Islet of Langerhans (tissue), 1 donor: ENCODE results near the gene CAMTA1.
"Not testable (repeated sequence)": the region's sequence is repeated elsewhere in the genome, so short reads cannot be mapped to it uniquely, and the experiment has no call there.

Source experiments
- FAIRE-seq: peaks from one replicate; lab custom pipeline; 2011; peaks lifted over from hg19 to GRCh38; lab: Jason Lieb, UNC

The CAMTA1 gene, protein sequence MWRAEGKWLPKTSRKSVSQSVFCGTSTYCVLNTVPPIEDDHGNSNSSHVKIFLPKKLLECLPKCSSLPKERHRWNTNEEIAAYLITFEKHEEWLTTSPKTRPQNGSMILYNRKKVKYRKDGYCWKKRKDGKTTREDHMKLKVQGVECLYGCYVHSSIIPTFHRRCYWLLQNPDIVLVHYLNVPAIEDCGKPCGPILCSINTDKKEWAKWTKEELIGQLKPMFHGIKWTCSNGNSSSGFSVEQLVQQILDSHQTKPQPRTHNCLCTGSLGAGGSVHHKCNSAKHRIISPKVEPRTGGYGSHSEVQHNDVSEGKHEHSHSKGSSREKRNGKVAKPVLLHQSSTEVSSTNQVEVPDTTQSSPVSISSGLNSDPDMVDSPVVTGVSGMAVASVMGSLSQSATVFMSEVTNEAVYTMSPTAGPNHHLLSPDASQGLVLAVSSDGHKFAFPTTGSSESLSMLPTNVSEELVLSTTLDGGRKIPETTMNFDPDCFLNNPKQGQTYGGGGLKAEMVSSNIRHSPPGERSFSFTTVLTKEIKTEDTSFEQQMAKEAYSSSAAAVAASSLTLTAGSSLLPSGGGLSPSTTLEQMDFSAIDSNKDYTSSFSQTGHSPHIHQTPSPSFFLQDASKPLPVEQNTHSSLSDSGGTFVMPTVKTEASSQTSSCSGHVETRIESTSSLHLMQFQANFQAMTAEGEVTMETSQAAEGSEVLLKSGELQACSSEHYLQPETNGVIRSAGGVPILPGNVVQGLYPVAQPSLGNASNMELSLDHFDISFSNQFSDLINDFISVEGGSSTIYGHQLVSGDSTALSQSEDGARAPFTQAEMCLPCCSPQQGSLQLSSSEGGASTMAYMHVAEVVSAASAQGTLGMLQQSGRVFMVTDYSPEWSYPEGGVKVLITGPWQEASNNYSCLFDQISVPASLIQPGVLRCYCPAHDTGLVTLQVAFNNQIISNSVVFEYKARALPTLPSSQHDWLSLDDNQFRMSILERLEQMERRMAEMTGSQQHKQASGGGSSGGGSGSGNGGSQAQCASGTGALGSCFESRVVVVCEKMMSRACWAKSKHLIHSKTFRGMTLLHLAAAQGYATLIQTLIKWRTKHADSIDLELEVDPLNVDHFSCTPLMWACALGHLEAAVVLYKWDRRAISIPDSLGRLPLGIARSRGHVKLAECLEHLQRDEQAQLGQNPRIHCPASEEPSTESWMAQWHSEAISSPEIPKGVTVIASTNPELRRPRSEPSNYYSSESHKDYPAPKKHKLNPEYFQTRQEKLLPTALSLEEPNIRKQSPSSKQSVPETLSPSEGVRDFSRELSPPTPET (N-terminal part only)

DNA sequence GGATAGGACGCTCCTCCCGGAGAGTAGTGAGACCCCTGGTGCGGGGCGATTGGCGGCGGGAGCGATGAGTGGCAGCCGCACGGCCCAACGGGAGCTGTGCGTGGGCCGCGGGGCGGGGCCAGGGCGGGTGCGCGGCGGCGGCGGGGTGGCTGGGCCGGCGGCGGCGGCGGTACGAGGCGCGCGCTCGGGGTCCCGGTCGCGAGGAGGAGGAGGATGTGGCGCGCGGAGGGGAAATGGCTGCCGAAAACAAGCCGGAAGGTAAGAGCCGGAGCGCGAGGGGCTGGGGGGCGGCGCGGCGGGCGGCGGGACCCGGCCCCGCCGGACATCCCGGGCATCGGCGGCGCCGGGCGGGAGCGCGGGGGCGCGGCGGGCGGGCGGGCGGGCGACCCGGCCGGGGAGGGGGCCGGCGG lies at the start of gene CAMTA1:
Gene CAMTA1, plus strand, starts transcription at position 137 of the 410 bp plus-strand sequence. Its CDS starts 77 bp downstream, at position 214.
- no peak for FAIRE-seq

DNA sequence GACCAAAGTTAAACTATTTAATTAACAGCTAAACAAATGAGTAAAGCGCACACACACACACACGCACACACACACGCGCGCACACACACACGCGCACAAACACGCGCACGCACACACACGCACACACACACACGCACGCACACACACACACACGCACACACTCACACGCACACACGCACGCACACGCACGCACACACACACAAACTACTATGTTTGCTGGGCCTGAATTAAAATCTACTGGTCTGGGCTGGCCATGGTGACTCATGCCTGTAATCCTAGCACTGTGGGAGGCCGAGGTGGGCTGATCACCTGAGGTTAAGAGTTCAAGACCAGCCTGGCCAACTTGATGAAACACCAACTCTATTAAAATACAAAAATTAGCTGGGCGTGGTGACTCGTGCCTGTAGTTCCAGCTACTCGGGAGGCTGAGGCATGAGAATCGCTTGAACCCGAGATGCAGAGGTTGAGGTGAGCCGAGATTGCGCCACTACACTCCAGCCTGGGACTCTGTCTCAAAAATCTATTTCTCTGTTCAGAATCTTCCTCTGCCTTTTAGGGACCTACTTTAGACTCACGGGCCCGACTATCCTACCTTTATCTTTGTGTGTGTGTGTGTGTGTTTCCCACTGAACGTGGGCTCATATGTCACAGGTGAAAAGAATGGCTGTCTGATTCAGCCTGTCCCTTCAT lies 46.1 kb upstream of the CAMTA1 start:
- FAIRE-seq: no peak

DNA sequence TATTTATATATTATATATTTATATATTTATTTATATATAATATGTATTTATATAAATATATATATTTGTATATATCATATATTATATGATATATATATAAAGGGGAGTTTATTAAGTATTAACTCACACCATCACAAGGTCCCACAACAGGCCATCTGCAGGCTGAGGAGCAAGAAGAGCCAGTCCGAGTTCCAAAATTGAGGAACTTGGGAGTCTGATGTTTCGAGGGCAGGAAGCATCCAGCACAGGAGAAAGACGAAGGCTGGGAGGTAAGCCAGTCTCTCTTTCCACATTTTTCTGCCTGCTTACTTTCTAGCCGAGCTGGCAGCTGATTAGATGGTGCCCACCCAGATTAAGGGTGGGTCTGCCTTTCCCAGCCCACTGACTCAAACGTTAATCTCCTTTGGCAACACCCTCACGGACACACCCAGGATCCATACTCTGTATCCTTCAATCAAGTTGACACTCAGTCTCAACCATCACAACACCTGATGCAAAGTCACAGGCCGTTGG lies 42.5 kb upstream of the CAMTA1 start:
- FAIRE-seq: not testable (repeated sequence)

DNA sequence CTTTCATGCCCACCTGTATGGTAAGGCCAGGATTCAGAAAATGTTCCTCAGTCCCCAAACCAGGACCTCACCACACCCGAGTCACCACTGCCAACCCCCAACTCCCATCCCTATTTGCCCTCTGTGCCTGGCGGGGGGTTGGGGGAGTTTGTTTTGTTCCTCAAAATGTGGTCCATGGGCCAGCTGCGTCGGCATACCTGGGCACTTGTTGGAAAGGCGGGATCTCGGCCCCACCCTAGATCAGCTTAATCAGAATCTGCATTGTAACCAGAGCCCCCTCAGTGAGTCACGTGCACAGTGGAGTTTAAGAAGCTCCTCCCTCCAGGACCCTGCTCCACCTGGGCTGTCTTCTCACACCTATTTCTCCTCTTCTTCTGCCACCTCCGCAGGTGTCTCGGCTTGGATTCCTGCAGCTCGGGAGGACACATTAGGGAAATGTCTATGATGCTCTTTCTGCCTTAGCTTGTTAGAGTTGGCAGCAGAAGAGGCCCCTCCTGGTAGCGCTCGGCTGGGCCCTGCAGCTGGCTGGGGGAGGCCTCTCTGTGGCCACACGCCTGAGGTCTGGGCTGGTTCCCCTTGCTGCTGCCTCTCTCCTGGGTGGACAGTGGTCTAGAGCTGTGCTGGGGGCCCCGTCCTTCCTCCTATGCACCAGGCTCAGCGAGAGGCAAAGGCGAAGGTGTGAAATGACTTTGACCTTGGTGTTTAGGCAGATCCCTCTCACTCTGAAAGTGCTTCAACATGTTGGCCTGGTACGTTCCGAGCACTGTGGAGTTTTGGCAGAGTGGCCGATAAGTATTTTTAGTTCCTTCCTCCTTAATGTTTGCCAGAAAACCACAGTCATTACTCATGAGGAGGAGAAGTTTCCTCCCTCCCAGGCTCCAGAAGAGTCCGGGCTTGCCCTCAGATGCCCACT lies 41.8 kb upstream of the CAMTA1 start:
- no peak for FAIRE-seq

DNA sequence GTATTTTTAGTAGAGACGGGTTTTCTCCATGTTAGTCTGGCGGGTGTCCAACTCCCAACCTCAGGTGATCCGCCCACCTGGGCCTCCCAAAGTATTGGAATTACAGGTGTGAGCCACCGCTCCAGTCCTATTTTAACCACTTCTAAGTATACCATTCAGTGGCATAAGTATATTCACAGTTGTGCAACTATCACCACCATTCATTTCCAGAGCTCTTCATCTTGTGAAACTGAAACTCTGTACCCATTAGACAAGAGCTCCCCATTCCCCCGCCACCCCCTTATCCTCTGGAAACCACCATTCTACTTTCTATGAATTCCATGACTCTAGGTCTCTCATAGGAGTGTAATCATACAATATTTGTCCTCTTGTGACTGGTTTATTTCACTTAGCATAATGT lies 40.2 kb upstream of the CAMTA1 start:
- FAIRE-seq: no peak

DNA sequence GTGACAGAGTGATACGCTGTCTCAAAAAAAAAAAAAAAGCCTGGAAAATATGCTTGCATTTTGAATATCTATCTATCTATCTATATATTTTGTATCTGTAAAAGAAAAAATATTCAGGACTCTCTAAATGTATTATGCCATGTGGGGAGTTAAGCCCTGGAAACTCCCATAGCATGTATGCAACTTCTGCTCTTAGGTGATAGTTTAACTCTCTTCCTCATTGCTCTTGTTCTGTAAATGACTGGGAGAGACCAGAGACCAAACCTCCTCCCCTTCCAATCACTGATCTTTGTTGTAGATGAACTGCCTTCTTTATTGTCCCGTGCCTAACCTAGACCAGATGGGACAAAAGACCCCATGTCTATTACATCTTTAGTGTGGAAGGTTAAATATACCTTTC lies 37.6 kb upstream of the CAMTA1 start:
- FAIRE-seq: no peak

DNA sequence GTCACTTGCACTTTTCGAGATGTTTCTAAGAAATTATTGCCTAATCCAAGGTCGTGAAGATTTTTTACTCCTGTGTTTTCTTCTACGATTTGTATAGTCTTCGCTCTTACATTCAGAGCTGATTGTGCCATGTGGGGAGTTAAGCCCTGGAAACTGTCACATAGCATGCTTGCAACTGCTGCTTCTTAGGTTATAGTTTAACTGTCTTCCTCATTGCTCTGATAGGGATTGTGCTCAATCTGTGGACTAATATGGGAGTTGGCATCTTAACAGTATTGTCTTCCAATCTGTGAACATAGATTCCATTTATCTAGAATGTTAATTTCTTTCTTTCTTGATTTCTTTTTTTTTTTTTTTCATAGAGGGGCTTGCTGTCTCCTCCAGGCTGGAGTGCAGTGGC lies 34.8 kb upstream of the CAMTA1 start:
- no peak for FAIRE-seq

DNA sequence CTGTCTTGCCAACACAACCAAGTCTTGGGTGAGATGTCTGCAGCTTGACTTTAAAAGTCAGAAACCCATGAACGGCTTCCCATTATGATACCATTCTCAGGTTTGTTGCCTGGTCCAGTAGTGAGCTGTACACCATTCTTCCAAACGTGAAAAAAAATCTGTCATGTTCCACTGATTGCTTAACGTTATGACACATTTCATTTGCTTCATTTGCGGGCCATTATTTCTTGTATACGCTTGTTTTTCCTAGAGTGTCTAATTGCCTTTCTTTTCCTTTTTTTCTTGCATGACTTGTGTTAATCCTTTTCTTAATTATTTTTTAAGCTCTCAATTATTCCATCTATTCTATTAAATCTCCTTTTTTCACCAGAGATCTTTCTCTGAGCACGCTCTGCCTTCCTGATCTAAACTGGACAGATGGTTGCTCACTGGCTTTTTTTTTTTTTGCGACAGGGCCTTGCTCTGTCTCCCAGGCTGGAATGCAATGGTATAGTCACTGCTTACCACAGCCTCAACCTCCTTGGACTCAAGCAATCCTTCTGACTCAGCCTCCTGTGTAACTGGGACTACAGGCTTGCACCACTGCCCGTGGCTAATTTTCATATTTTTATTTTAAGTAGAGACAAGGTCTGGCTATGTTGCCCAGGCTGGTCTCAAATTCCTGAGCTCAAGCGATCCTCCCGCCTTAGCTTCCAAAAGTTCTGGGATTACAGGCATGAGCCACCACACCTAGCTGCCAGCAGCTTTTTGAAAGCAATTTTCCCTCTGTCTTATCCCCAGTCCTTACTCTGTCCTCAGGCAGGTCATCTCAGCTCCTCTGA lies 31.7 kb upstream of the CAMTA1 start:
- no peak for FAIRE-seq

DNA sequence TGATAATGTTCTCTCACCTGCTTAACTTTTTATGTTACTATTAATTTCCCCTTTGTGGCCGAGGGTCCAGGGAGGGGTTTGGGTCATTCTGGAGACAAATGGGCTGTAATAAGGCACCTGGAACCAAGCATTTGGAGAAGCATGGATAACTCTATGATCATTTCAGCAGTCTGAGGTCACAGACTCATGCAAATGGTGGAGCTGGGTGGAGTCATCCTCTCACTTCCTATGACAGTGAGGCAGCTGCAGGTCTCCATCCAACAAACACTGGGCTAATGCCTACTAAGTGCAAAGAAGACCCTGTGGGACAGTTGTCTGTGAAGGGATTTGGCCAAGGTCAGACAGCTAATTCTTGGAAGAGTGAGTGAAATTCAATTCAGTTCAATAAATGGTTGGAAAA lies 28.8 kb upstream of the CAMTA1 start:
- FAIRE-seq: no peak

DNA sequence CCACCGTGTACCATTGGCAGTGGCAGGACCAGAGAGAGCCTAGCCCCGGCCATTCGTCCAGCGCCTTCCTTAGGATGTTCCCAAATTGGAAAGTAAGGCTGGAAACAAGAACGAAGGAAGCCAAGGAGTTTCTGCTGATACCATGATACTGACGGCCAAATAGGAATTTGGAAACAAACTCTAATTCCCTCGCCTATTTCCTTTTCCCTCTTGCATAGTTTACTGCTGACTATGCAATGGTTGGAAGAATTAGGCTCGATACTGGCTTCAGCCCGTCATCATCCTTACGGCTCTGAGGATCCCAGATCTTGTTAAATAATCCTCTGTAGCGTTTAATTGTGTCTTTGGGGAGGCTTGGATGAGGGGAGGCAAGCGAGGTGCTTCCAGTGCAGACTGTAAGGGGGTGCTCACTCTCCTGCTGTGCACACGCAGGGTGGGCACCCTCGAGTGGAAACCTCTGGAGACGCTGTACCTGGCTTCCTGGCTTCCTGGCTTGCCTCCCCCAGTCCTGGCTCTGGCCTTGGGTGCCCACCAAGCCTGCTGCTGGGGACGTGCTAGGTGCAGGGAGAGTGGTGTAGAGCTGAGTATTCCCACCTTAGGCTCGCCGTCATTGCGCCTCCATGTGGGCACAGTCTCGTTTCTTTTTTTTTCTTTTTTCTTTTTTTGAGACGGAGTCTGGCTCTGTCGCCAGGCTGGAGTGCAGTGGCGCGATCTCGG lies 27.4 kb upstream of the CAMTA1 start:
- FAIRE-seq: no peak

DNA sequence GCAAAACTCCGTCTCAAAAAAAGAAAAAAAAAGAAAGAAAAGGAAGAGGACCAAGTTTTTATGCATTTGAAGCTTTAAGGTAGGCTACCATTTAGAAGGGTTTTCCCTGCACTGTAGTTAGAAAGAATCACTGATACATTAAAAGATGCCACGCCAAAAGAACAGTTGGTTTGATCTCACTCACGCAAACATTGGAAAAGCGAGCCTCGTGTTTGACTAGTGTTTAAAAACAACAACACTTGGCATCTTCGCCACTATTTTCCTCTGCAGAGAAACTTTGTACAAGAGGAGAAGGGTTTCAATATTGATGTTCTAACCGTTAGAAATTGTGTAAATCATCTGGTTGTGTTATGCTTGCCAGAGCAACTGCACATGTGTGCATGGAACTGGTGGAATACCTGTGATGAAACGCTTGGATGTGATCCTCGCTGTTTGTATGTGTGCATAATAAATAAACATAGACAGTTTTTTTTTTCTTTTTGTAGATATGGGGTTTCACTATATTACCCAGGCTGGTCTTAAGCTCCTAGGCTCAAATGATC lies 24.0 kb upstream of the CAMTA1 start:
- FAIRE-seq: no peak

DNA sequence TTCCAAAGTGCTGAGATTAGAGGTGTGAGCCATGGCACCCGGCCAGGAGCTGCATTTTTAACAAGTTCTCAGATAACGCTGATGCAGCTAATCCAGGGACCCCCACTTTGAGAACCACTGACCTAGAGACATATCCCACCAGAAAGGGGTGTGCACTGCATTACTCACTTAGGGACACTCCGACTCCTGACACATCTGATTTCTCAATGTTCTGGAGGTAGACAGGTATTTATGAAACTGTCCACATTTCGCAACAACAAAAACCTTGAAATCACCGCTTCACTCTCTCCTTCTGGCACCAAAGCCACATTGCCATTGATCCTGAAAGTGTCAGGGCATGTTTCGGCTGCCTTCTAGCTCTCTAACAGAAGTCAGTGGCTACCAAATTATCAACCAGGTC lies 23.2 kb upstream of the CAMTA1 start:
- no peak for FAIRE-seq

DNA sequence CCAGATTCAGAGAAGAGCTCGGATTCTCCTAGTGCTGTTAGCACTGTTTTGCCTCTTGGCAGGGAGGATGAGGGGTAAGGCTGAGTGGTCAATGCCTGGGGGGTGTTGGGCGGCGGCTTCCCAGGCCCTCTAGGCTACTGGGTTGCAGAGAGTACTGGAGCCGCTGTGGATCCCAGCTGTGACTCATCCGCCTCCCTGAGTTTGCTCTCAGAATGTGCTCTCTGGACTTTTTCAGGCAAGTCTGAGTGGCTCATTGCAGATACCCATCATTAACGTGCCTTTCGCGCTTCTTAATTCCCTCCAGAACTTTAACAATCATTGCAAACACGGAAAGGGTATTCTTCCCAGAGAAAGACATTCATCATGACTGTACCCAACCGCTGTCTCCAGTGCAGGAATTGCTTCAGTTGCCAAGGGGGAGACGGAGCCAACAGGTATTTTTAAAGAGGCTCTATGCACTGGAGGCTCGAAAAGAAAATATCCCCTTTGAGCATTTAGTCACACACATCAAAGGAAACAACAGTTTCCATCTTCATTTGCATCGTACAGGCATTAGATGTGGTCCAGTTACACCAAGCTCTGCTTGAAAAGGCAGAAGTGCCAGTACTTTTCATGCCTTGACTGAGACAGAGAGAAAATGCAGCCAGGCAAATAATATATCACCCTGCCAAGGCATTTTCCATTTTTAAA lies 14.4 kb upstream of the CAMTA1 start:
- FAIRE-seq: no peak

DNA sequence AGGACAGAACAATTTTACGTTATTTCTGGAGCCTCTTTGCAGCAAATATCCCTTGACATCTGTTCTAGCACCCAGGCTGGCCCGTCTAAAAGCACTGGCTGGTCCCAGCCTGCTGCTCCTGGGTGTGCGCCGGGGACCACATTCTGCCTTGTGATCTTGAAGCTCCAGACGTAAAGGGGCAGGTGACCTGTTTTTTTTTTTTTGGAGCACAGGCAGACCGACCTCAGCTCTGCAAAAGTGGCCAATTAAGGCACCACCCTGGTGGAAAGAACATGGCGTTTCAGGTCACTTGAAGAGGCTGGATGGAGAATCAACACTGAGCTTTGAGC lies 13.8 kb upstream of the CAMTA1 start:
- FAIRE-seq: no peak

DNA sequence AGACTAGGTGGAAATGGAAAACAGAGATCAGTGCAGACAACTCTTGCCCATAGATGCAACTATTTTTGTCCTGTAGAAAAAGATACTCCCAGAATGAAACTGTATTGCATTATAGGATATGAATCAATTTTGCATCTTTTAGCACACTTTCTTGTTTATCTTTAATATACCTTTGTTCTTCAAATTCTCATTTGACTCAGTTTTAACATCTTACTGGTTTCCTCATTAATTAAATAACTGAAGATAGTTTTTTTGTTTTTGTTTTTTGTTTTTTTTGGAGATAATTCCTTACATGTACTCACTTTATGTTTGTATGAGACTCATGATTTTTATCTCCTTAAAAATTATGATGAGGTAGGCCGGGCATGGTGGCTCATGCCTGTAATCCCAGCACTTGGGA lies 10.9 kb upstream of the CAMTA1 start:
- no peak for FAIRE-seq

DNA sequence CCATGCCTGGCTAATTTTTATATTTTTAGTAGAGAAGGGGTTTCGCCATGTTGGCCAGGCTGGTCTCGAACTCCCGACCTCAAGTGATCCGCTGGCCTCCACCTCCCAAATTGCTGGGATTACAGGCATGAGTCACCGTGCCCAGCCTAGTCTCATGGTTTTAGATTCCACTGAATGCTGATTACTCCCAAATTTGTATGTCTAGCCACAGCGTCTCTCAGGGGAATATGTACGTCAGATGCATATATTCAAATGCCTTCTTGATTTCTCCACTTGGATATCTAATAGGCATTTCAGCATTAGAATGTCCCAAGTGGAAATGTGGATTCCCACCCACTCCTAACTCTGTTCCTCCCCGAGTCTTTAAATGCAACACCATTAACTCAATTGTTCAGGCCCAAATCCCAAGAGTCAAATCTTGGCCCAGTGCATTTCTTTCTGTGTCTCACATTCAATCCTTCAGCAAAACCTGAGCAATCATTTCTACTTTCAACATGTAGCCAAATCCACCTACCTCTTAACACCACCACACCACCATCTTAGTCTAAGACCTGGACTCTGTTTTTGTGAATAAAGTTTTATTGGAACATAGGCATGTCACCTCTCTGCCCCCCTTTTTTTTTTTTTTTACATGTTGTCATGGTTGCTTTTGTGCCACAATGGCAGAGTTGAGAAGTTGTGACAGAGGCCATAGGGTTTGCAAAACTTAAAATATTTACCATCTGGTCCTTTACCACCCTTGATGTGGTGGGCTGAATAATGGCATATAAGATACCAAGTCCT lies 9.8 kb upstream of the CAMTA1 start:
- FAIRE-seq: no peak

DNA sequence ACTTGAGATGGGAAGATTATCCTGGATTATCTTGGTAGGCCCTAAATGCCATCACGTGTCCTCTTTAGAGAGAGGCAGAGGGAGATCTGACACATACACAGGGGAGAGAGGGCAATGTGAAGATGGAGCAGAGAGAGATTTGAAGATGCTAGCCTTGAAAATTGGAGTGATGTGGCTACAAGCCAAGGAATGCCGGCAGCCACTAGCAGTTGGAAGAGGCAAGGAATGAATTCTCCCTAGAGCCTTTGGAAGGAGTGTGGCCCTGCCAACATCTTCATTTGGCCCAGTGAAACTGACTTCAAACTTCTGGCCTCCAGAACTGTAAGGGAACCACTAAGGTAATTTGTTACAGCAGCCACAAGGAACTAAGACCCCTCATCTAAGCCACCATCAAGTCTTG lies 8.9 kb upstream of the CAMTA1 start:
- no peak for FAIRE-seq
